ENCODE measurements around the gene URI1. TPM values are rescaled to one million over a fixed set of nuclear protein-coding genes. Genes with fewer than 3 reads are reported as not detected.

The URI1 gene
- total RNA-seq, 2 donors from 2014 or later: 49.6 to 59.7 TPM

GRCh38 chr19:30044273-30045248, 102.5 kb downstream of the URI1 start:
- no peaks in the 10 kb centered on the region for H3K36me3 ChIP-seq (ENCODE audit: control insufficient read depth, insufficient read depth, low read length)
- Mint-ChIP-seq H3K9me3 (peaks cover 25% of the 10 kb centered on the region), H3K27me3 (ENCODE audit: insufficient read depth) (no peaks in the 10 kb centered on the region), H3K4me3 (no peak overlapping the region), H3K4me1 (peaks cover 13% of the 10 kb centered on the region), H3K36me3 (ENCODE audit: low read depth) (peaks cover 17% of the 10 kb centered on the region), H3K27ac (no peak overlapping the region)
- TF ChIP-seq CTCF (conservative IDR thresholded peaks at IDR 0.05): no peak
- H3K9ac ChIP-seq (ENCODE audit: extremely low read depth, low read length, poor library complexity, severe bottlenecking): no peak overlapping the region
- DNase-seq: no peak
- peaks cover 14% of the 10 kb centered on the region for H3K9me3 ChIP-seq (ENCODE audit: control insufficient read depth, low read length)
- H3K27me3 ChIP-seq (ENCODE audit: control insufficient read depth, insufficient read depth, low read length, poor library complexity, severe bottlenecking): no peaks in the 10 kb centered on the region
- no peak overlapping the region for H3K27ac ChIP-seq (ENCODE audit: low read depth, low read length)
- H3K4me3 ChIP-seq (ENCODE audit: low read length): no peak overlapping the region
- WGBS, 2 experiments (ENCODE audit: insufficient coverage in 1 of 2, insufficient read length in 1 of 2): 95 to 97% methylated on average over 13 of the region's 13 CpGs
- H3K4me1 ChIP-seq (ENCODE audit: control insufficient read depth, insufficient read depth, low read length): no peaks in the 10 kb centered on the region

GRCh38 chr19:30046522-30046921, 104.5 kb downstream of the URI1 start:
- Histone ChIP-seq H3K9me3 (ENCODE audit: control insufficient read depth, low read length) (no peaks in the 10 kb centered on the region), H3K4me3 (ENCODE audit: low read length) (no peak overlapping the region), H3K36me3 (ENCODE audit: control insufficient read depth, insufficient read depth, low read length) (no peaks in the 10 kb centered on the region), H3K27me3 (ENCODE audit: control insufficient read depth, insufficient read depth, low read length, poor library complexity, severe bottlenecking) (no peaks in the 10 kb centered on the region), H3K9ac (ENCODE audit: extremely low read depth, low read length, poor library complexity, severe bottlenecking) (no peak overlapping the region), H3K27ac (ENCODE audit: low read depth, low read length) (no peak overlapping the region), H3K4me1 (ENCODE audit: control insufficient read depth, insufficient read depth, low read length) (no peaks in the 10 kb centered on the region)
- Mint-ChIP-seq H3K27ac (no peak overlapping the region), H3K36me3 (ENCODE audit: low read depth) (peaks cover 3% of the 10 kb centered on the region), H3K4me1 (peaks cover 11% of the 10 kb centered on the region), H3K27me3 (ENCODE audit: insufficient read depth) (no peaks in the 10 kb centered on the region), H3K4me3 (no peak overlapping the region), H3K9me3 (peaks cover 7% of the 10 kb centered on the region)
- DNase-seq: peak; percentile 67
- peak; percentile 87 for TF ChIP-seq CTCF (conservative IDR thresholded peaks at IDR 0.05)
- 31 to 40% methylated on average over 2 to 4 of the region's 4 CpGs for WGBS, 2 experiments (ENCODE audit: insufficient coverage in 1 of 2, insufficient read length in 1 of 2)

- TF ChIP-seq CTCF (conservative IDR thresholded peaks at IDR 0.05): no peak
- Mint-ChIP-seq H3K27ac (no peak overlapping the region), H3K9me3 (no peaks in the 10 kb centered on the region), H3K36me3 (ENCODE audit: low read depth) (no peaks in the 10 kb centered on the region), H3K27me3 (ENCODE audit: insufficient read depth) (no peaks in the 10 kb centered on the region), H3K4me1 (peaks cover 6% of the 10 kb centered on the region), H3K4me3 (no peak overlapping the region)
- 94 to 96% methylated on average over 6 to 8 of the region's 8 CpGs for WGBS, 2 experiments (ENCODE audit: insufficient coverage in 1 of 2, insufficient read length in 1 of 2)
- no peak for DNase-seq
- H3K4me3 ChIP-seq (ENCODE audit: low read length): no peak overlapping the region
- no peaks in the 10 kb centered on the region for H3K4me1 ChIP-seq (ENCODE audit: control insufficient read depth, insufficient read depth, low read length)
- H3K27me3 ChIP-seq (ENCODE audit: control insufficient read depth, insufficient read depth, low read length, poor library complexity, severe bottlenecking): no peaks in the 10 kb centered on the region
- H3K27ac ChIP-seq (ENCODE audit: low read depth, low read length): no peak overlapping the region
- no peaks in the 10 kb centered on the region for H3K9me3 ChIP-seq (ENCODE audit: control insufficient read depth, low read length)
- H3K9ac ChIP-seq (ENCODE audit: extremely low read depth, low read length, poor library complexity, severe bottlenecking): no peak overlapping the region
- no peaks in the 10 kb centered on the region for H3K36me3 ChIP-seq (ENCODE audit: control insufficient read depth, insufficient read depth, low read length)
Measured at GRCh38 chr19:30047432-30047831, 105.4 kb downstream of the URI1 start.

Measured in endodermal cell (in vitro differentiated cells).